PC-3 (cell line): ENCODE results near the gene L1CAM.

Source experiments
- EZH2phosphoT487 ChIP-seq: fragments of 300-600 bp; sonication (generic); IDR thresholded peaks from 2 replicates; pipeline ENCODE4 v1.6.1; 2018; ENCODE audit warnings: mild to moderate bottlenecking, antibody characterized with exemption, low read length, borderline replicate concordance
- TF ChIP-seq, protein P1 (sequence below): fragments of 300-600 bp; sonication (generic); conservative IDR thresholded peaks from 2 replicates; pipeline ENCODE4 v1.5.1; 2017; ENCODE audit warnings: antibody characterized with exemption, low read depth, mild to moderate bottlenecking, low read length

DNA sequence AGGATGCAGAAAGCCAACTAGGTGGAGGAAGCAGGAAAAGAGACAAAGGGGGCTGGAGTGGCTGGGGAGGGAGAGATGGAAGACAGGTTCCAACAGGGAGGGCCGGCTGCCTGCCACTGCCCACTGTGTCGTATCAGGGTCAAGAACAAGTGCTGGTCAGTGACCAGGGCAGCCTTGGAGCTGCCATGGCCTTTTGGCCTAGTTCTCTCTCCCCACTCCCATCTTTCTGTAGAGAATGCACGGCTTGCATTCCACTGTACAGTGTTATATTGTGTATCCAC is 11.9 kb downstream of the L1CAM start:
- TF ChIP-seq, protein P1, sequence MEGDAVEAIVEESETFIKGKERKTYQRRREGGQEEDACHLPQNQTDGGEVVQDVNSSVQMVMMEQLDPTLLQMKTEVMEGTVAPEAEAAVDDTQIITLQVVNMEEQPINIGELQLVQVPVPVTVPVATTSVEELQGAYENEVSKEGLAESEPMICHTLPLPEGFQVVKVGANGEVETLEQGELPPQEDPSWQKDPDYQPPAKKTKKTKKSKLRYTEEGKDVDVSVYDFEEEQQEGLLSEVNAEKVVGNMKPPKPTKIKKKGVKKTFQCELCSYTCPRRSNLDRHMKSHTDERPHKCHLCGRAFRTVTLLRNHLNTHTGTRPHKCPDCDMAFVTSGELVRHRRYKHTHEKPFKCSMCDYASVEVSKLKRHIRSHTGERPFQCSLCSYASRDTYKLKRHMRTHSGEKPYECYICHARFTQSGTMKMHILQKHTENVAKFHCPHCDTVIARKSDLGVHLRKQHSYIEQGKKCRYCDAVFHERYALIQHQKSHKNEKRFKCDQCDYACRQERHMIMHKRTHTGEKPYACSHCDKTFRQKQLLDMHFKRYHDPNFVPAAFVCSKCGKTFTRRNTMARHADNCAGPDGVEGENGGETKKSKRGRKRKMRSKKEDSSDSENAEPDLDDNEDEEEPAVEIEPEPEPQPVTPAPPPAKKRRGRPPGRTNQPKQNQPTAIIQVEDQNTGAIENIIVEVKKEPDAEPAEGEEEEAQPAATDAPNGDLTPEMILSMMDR = no peak
- no peak for TF ChIP-seq EZH2phosphoT487
